Activated CD4-positive, CD25-positive, alpha-beta regulatory T cell treated with anti-CD3 and anti-CD28 coated beads, Interleukin-2, amount 50 U/mL, for 72 hours (primary cell): ENCODE measurements around the gene SFMBT2.

Experiments used
- DNase-seq: peaks from one replicate; pipeline ENCODE4 v3.0.0; 2021

Gene SFMBT2

DNA sequence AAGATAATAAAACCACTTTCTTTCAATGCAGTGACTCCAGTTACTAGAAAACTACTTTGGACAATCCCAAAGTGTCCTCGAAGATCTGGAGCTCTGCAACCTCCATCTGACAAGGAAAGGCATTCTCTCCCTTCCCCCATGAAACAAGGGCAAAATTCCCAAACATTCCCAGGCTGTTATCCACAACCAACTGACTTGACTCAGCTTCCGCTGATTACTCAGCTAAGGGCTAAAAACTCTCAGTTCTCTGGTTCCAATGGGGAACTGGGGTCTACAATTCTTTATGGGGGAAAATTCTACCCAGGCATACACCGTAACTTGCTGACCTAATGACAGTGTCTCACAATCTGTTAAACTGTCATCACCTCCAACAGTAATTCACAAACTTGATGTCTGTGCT lies 48.4 kb downstream of the SFMBT2 start:
- no peak for DNase-seq

DNA sequence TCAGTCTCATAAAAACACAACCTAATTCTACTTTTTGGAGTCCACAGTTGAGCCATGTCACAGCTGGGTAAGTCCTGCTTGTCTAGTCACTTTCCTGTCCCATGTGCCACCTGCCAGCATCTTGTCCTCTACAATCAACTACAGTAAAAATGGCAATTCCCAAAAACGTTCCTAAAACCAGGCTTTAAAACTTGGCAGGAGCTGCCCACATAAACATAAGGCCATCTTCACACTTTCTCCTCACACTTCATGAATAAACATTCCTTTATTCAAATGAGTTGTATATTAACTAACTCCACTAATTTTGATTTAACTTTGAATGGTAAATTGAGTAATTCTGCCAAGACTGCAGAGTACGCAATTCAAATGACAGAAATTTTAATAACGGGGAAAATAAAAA lies 49.5 kb downstream of the SFMBT2 start:
- DNase-seq: no peak

DNA sequence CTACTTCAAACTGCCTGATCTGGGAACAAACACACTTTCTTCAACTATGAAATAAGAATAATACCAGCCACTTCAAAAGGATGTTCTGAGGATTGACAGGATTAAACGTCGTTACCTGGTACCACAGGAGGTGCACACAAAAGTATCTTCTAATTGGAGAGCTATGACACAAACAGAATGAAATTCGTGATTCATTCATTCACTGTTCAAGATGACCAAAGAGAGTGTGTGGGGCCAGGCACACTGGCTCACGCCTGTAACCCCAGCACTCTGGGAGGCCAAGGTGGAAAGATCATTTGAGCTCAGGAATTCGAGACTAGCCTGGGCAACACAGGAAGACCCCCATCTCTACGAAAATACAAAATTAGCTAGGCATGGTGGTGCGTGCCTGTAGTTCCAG lies 50.9 kb downstream of the SFMBT2 start:
- DNase-seq: no peak

DNA sequence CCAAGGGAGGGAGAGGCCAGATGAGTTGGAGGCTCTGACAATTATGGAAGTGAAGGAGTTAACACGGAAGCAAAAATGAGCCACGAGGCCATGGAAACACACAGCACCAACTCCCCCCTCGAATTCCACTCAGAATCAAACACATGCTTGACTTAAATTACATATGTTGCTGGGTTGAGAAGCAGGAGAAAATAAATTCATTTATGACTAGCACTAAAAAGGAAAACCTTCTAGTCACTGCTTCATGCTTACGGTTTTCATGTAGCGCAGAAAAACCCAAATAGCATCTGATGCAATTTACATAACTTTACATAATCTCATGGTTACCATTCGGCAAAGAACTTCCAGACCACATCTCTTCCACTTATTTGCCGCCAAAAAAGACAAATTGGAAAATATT lies 51.5 kb downstream of the SFMBT2 start:
- DNase-seq: no peak

DNA sequence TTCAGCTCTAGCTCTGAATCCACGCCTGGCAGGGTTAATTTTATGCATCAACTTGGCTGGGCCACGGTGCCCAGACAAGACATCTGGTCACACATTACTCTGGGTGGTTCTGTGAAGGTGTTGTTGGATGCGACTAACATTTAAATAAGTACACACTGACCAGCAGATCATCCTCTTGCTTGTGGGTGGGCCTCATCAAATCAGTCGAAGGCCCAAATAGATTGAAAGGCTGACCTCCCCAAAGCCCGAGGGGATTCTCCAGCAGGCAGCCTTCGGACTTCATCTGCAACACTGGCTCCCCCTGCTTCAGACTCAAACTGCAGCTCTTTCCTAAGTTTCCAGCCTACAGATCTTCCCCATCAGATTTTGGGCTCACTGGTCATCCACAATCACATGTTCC lies 53.6 kb downstream of the SFMBT2 start:
- no peak for DNase-seq

DNA sequence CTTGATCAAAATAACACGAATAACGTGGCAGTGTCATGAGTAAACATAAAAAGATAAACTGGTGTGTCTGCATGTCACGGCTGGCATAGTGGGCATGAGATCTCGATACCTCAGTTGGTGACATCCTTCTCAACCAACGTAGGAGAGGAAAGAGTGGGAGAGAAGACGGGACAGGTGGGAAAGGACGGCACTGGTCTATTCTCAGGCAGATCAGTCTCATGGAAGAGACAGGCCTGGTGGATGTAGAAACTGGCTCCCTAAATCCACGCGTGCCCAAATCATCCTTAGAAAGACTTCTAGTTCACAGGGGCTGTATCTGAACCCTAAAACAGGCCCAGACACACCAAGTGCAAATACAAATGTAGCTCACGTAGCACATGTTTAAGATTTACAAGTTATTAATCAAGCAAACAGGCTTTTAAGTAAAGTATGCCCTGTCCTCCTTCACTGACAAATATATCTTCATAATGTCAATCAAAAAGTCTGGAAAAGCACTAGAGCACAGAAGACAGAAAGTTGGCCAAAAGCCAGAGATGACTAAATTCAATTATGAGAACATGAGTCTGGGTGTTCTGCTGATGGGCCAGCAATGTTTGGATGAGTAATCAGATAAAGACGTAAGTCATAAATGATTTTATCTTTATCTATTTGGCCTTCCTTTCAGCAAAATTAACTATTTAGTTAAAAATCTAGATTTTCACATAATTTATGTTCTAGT lies 56.3 kb downstream of the SFMBT2 start:
- DNase-seq: no peak

DNA sequence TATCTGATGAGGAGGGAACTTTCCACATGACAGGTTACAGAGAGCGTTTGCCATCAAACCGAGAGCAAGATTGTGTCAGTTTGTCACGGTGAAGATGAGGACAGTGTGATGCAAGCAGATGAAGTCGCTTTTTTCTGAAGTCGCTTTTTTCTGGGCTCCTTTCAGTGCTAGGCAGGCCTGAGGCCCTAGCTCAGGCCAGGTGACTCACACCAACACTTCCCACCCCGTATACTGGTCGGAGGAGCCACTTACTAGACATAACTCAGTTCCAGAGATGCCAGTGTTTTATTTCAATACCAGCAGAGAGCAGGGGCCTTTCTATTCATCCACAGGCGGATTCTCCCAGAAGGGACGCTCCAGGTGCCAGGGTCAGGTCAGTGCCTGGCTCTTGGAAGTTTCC lies 58.9 kb downstream of the SFMBT2 start:
- DNase-seq: no peak

DNA sequence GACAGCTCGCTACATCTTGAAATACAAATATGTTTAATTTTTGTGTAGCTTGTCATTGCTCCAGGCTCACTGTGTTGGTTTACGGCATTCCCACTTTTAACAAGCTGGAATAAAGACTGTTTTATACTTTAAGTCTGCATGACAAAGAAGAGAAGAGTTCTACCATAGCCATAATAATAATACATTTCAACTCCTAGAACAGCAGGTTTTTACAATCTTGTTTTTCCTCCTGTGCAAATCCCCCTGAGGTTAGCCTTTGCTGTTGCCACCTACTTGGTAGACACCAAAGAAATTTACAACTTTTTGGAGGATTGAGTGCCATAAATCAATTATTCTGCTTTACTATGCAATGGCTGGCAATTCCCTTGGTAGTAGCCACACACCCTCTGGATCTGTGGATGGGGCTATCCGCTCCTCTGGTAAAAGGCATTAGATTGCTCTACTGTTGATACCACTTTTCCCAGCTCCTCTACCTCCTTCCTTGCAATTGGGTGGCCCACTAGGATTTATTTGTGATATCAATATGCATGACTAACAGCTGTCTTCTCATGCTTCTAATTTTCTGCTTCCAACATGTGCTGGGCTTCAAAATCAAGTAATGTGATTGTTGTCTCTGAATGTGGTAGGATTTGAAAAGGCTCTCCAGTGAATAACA lies 60.2 kb downstream of the SFMBT2 start:
- no peak for DNase-seq

DNA sequence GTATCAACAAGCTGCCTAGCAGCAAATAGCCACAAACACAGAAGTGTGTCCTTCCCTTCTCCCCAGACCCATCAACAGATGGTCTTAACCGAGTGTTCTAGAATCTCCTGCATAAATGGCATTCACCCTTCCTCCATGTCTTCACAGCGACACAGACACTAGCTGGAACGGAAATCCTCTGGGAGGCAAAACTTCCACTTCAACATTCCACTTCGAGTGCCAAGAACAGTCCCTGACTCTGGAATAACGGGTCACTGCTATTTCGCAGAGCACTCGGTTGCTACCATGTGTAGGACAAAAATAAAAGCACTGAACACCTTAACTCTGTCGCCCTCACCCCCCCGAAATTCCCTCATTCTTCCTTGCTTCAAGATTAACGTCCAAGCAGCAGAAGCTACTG lies 65.1 kb downstream of the SFMBT2 start:
- DNase-seq: no peak

DNA sequence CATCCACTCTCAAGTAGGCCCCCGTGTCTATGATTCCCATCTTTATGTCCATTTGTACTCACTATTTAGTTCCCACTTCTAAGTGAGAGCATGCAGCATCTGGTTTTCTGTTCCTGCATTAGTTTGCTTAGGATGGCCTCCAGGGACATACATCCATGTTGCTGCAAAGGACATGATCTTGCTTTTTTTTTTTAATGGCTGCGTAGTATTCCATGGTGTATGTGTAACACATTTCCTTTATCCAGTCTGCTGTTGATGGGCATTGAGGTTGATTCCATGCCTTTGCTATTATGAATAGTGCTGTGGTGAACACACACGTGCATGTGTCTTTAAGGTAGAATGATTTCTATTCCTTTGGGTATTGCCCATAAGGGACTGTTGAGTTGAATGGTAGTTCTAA lies 67.8 kb downstream of the SFMBT2 start:
- no peak for DNase-seq

DNA sequence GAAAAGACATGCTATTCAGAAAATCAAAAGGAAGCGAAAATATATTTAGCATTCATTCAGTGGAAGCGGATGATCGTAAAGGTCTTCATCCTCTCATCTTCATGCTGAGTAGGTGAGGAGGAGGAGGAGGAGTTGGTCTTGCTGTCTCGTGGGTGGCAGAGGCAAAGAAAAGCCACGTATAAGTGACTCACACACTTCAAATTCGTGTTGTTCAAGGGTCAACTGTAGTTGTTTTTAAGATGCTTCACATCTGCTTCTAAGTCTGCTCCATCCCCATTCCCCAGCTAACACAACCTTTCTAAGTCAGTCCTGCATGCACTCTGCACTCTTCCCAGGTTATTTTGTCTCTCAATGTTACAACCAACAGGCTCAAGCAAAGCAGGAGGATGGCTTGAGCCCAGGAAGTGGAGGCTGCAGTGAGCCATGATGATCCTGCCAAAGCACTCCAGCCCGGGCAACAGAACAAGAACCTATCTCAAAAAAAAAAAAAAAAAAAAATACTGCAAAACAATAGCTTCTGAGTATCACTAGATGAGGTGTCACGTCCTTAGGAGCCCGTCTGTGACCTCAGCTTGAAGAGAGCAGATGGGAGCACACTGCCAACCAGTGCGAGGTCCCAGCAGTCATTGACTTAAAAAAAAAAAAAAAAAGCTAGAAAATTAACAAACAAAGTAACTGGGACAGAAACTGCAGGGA lies 70.5 kb downstream of the SFMBT2 start:
- no peak for DNase-seq

DNA sequence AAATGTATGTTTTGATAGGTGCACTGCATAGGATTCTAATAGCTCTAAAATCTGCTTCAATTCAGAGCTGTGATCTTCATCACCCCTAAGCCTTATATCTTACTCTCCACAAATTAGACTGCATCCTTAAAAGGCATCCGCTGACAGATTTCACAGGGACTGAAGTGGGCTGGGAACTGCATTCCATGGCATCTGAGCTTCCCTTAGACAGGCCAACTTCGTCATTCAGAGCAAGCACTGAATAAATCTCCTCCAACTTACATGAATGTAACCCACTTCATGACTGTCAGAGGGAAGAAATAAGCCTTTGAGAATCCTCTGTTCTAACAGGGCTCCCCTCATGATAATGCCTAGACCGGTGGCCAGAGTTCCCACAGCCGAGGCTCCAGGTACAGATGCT lies 71.3 kb downstream of the SFMBT2 start:
- no peak for DNase-seq

DNA sequence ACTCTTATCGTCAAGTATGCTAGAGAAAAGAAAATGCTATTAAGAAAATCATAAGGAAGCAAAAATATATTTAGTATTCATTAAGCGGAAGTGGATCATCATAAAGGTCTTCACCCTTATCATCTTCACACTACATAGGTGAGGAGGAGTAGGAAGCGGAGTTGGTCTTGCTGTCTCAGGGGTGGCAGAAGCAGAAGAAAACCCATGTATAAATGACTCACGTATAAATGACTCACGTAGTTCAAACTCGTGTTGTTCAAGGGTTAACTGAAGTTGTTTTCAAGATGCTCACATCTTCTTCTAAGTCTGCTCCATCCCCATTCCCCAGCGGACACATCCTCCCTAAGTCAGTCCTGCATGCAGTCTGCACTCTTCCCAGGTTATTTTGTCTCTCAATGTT lies 72.4 kb downstream of the SFMBT2 start:
- DNase-seq: no peak

DNA sequence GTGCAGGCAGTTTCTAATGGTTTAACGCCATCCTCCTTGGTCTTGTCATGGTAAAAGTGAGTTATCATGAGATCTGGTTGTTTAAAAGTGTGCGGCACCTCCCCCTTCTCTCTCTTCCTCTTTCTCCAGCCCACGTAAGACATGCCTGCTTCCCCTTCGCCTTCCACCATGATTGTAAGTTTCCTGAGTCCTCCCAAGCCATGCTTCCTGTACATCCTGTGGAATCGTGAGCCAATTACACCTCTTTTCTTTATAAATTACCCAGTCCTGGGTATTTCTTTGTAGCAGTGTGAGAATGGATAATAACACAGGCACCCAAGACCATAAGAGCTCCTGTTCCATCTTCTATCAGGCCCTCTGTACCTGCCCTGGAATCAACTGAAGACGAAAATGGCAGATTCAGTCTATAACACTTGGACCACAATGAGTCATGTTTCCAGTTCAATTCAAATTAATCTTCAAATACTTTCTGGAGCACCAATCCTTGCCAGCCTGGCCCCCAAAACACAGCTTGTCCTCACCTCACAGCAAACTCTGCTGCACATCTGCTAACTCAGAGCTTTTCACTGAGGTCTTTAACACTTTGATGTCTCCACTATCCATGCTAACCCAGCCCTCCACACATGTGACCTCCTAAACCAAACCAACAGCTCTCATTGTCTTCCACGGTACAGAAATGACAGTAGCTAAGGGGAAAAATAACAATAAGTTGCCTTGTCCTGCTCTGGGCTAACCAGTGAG lies 73.2 kb downstream of the SFMBT2 start:
- DNase-seq: no peak

DNA sequence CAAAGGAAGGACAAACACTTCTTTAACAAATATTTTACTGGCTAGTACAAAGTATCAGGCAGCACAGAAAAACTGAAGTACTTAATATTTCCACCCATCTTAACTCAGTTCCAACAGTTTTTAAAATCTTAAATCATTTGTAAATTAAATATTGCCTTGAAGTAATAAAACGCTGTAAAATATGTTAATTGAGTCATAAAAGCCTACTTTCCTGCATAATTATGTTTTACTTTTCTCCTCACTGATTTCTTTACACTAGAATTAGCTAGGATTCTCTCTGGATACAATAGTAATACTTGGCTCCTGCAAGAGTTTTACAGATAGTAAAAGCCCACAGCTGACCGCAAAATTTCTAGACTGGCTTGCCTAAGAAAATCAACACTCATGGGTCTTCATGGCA lies 74.9 kb downstream of the SFMBT2 start:
- no peak for DNase-seq

DNA sequence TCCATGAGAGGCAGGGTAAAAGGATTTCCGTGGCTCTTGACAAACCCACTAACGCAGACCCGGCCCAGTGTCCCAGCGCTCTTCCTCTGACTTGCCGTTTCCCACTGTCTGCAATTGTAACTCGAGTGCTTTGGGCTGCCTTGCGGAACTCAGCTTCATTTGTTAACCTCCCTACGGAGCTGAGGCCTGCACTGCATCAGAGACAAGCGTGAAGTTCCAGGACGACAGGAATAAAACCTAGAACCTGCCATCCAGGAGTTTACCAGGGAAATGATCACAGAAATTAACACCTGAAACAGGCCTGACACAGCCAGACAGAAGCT lies 76.2 kb downstream of the SFMBT2 start:
- no peak for DNase-seq

DNA sequence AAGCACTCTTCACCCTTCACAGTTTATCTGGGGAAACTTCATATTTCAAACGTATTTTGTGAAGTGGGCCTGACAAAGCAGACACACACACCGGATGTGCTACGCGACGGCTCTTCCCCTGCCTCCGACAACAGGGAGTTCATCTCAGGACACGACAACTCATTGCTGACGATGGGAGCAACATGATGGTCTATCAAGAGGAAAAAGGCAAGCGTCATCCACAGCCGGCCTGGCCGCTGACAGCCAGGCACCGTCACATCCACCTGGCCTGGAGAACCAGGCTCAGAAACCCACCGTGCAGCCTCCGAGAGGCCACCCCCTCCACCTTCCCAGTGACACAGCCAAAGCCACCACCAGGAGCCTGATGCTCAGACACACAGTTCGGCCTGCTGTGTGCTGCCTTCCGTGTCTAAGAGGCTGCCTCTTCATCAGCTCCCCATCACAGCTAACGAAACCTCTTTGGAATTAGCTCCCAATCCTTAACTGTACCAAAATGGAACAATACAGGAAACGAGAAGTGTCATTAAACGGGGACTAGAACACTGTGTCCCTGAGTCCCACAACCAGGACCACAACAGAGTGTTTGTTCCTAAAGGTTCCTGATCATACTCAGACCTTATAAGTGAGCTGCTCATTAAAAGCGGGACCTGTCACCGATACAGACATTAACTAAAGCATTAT lies 76.7 kb downstream of the SFMBT2 start:
- no peak for DNase-seq

DNA sequence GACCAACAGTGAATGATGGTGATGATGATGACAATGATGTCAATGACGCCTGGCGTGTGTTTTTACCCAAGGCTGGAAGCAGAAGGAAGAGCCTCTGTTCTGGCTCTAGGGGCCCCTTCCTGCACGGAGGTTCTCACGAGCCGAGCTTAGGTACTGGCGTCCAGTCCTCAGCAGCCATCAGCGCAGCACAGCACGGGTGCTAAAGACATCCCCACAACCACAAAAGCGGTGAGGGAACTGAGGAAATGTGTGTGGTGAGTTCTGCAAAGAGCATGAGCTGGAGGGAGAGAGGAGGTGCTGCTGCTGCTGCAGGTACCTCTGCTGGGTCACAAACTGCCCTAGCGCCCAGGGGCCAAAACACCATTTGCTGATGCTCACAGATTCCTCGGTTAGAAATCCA lies 81.6 kb downstream of the SFMBT2 start:
- no peak for DNase-seq

DNA sequence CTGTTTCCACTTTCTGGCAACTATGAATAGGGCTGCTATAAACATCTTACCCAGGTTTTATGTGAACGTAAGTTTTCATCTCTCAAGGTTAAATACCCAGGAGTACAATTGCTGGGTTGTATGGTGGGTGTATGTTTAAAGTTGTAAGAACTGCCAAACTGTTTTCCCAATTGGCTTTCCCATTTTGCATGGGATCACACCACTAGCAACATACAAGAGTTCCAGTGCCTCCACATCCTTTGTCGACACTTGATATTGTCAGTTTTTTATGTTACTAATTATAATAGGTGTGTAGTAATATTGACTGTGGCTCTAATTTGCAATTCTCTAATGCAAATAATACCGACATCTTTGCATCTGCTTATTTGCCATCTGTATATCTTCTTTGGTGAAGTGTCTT lies 82.9 kb downstream of the SFMBT2 start:
- DNase-seq: no peak

DNA sequence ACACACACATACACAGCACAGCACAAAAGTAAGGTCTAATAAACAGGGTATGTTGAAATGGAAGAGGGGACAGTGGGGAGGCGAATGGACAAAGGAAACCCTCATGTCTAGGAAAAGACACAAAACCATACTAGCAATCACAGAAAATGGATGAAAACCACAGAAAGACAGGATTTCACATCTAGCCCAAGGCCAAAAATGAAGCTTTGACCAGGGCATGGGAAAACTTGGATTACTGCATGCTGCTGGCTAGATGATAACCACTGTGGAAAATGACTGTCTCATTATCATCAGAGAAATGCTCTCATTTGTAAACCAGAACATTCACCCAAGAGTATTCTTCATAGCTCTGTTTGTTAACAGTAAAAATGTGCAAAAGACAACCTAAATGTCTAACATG lies 88.2 kb downstream of the SFMBT2 start:
- DNase-seq: no peak

DNA sequence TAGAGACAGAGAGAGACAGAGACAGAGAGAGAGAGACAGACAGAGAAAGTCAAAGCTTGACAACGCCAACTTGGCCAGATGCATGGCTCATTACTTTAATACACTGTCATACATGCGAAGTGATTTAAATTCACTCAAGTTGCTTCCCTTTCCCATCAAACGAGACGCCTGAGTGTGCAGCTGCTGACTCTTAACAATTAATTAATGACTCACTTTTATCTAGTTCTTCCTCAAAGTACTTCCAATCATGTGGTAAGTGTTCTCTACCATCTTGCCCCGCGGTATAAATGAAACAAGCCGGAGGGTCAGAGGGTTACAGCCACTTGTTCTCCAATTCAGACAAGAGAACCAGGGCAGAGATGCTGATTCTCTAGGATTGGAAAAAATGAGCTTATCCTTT lies 90.8 kb downstream of the SFMBT2 start:
- no peak for DNase-seq

DNA sequence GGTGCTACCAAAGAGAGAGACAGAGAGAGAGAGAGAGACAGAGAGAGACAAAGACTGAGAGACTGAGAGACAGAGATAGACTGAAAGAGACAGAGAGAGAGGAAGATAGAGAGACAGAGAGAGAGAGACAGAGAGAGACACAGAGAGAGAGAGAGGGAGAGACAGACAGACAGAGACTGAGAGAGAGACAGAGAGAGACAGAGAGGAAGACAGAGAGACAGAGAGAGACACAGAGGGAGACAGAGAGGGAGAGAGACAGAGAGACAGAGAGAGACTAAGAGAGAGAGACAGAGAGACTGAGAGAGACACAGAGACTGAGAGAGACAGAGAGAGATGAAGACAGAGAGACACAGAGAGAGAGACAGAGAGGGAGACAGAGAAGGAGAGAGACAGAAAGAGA lies 91.2 kb downstream of the SFMBT2 start:
- DNase-seq: no peak

DNA sequence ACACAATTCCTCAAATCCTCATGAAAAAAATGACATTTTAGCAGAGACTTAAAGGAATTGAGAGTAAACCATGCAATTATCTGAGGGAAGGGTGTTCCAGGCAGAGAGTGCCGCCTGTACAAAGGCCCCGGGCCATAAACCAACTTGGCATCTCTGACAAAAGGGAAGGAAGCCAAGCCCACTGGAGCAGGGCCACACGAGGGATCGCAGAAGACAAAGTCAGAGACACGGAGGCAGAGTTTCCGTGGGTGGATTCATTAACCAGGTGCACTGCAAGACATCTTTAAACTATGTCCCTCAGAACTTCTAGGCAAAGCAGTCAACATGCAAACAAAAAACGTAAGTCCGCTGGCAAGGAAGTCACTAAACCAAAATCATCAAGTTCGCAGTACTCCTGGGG lies 92.0 kb downstream of the SFMBT2 start:
- DNase-seq: no peak
